C1 segment of cervical spinal cord (tissue), 14 donors: ENCODE data around the gene EML6.

Experiments used
- DNase-seq, 14 donors: peaks; one replicate each; lab custom pipeline; 2025; lab: John Stamatoyannopoulos, UW

Gene EML6

DNA sequence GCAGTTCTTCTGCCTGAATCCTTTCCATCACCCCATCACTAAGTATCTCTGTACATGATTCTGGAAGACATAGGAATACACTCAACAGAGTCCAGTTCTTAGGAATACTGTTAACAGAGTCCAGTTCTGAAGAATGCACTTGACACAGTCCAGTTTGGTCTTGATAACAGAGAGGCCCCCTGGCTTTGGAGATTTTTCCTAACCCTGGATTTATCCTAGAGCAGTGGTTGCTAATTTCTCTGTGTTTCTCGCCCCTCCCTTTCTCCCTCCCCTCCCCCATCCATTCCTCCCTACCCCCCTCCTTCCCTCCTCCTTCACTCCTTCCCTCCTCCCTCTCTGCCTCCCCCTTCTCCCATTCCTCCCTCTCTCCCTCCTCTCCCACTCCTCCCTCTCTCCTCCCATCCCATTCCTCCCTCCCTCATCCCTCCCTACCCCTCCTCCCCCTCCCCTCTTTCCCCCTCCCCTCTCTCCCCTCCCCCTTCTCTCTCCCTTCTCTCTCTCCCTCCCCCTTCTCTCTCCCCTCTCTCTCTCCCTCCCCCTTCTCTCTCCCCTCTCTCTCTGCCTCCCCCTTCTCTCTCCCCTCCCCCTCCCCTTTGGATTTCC is 221.4 kb downstream of the EML6 start:
- no peak for DNase-seq

DNA sequence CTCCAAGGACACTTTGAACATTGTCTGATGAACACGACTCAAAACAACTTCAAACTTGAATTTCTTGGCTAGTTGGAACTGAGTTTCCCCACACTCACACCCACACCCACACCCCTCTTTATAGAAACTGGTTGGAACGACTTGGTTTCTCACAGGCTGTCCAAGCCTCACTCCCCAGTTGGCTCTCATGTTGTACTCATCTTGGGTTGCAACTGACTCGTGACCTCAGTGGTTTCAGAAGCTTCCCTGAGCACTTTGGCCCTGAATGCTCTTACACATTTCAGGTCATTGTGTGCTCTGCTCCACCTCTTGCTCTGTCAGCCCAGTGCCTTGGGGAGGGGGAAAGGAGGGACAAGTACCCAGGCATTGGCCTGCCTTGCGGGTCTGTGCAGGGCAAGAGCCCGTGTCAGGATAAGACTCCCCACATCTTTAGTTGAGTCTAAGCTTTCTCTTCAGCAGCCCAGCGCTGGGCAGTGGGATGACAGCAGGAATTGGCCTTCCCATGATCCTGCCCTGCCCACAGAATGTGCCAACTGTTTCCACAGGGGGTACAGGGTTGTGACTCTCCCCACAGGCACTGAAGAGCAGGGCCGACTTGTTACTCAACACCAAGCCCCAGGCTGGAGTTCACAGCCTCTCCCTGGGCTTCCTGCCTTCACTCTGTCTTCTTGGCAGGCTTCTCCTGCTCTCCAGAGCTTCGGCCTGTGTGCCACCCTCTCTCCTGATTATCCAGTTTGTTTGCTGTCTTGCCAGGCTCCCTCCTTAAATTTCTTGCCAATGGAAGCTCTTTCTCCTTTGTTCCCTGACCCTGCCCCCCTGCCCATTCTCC is 222.1 kb downstream of the EML6 start:
- peak in 9 of 14 donors; percentile 44 to 84 (median 73) for DNase-seq

DNA sequence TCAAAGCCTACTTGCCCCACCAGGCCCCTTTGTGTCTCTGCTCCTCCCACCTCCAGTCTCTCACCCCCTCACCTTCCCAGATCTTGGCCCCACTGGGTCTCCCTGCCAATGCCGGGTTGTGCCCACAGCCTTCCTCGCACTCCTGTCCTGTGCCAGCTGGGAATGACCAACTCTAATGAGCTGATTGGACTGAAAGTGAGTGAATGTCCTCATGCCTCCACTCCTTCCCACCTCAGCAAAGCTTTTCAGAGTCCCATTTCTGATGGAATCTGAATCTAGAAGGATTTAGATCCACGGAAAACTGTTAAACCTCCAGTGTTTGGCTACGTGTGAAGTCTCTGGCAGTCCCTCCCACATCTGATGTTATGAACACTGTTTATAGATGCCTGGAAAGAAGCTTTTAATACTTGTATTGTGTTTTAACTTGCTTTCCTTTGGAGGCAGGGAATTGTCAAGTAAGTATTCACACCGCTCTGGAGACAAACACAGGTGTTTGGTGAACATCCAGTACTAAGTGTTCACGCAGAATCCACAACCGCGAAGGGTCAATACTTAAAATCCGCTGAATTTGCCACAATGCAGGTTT is 222.9 kb downstream of the EML6 start:
- DNase-seq, result peak in 5 of 14 donors; percentile 44 to 73 (median 55)

DNA sequence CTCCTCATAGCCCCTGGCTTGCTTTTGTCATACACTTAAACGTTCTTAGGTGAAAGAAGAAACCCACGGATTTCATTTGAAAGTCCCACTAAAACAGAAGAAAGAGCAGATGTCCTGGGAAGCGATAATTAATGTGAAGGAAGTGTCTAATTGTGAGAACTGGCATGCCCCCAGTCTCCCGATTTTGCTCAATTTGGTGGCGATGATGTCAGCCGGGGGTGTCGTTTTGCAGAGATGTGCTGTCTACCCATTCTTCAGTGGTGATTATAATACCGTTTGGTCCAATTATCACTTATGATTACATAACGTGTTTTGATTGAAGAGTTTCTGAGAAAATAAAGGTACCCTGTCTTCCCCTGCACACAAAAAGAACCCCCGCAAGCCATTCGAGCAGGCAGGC is 223.7 kb downstream of the EML6 start:
- peak in 1 of 14 donors; percentile 44 for DNase-seq

DNA sequence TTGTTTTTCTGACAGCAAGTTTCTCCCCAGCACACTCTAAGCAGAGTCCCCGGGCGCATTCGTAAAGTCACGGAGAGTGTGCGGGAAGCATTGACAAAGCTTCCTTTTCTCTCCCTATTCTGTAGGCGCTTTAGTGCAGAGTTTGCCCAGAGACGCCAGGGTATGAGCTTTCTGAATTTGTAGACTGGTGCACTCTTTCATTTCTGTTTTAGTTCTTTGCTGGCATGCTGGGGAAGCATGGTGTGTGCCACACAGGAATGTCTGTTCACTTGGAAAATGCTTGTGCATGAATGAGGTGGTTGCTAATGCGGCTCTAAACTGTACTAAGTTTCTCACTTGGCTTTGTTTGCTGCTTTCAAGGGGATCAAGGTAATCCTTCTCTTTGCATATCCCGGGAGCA is 224.2 kb downstream of the EML6 start:
- peak in 4 of 14 donors; percentile 21 to 49 (median 30) for DNase-seq

DNA sequence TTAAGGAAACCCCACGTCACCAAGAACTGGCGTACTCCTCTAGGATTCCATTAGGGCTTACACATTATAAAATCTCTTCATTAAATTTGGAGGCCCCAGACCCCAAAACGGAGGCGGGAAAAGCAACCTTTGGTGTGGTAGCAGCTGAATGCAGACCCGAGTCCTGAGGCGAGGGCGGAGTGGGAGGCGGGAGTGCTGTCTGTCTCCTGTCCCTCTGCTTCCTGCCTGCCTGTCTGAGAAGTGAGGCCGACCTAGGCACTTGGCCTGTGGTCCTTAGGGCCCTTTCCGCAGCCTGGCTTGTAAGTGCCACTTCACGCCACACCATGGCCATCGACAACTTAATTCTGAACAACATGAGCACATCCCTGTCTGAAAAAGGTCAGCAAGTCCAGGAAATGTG is 224.7 kb downstream of the EML6 start:
- no peak for DNase-seq

DNA sequence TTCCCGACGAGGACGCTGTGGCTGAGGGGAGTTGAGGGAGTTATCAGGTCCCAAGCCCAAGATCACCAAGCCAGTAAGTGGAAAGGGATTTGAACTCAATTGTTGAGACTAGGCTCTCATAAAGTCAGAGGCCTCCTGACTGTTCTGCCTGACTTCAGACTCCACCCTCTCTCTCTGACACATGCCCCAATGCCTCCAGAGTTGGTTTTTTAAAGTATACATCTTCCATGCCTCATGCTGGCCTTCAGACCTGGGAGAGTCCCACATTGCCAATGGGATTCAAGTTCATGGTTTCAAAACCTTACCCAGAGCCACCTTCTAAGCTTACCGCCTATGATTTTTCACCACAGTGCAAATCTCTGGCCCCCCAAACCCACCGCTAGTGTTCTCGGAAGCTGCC is 226.0 kb downstream of the EML6 start:
- no peak for DNase-seq

DNA sequence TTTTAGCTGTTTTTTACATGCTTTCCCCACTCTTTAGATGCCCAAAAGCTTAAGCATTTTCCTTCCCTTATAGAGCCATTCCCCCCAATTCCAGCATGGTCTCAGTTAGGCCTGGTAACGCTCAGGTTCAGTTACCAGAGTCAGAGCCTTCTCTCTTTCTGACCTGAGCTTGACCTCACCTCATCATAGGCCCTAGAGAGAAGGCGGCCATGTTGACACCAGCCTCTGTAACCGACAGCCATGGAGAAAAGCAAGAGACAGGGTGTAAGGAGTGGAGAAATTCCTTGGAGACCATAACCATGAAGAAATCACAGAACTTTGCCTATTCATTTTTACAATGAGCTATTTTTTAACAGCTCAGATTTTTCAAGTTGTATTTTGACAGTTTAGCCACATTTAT is 227.3 kb downstream of the EML6 start:
- no peak for DNase-seq

DNA sequence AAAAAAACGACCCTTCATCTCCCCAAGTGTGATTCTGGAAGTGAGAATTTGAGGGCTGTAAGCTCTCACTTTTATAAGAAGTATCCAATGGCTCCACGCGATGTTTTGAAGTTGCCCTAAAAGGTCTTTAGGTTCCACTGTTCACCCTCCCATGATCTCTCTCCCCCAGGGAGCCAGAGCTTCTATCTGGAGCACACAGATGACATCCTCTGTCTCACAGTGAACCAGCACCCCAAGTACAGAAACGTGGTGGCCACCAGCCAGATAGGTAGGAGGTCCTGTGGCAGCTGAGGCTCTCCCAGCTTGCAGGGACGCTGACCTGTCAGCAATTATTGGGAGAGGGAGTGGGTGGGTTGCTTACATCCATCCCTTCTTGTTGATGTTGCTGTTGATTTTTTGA is 229.0 kb downstream of the EML6 start:
- no peak for DNase-seq

DNA sequence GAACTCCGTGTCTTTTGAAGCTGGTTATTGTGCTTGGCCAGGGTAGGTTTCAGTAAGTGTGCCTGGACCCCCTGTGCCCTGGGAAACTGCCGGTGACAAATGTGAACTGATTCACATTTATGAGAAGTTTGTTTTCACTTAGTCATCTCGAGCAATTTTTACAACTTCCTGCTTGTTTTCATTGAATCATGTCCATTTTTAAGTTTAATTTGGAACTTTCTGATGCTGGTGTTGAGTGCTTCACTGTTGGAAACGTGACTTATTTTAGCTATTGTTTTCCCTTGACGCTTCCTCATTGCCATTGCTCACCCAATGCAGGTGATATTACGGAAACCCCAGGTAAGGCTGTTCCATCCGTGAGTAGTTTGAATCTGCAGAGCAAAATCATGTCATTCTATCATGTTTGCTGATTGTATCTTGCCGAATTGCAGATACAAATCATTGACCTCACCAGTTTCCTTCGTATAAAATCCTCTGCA is 229.6 kb downstream of the EML6 start:
- DNase-seq, result no peak

DNA sequence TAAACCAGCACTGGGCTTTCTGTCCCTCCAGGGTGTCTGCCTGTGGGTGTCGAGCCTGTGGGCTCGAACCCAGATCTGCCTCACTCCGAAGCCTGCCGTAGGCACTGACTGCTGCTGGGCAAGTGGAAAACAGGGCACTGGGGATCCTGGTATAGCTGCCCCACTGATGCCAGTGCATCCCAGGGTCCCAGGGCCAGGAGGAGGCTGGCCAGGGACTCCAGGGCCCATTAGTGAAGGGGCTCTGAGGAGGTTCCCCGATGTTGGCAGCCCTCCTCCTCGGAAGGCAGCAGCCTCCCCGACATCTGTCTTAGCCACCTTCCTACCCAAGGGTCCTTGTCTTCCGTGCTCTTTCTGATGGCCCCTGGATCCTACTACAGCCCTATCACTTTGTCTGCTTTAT is 230.7 kb downstream of the EML6 start:
- DNase-seq, result no peak

DNA sequence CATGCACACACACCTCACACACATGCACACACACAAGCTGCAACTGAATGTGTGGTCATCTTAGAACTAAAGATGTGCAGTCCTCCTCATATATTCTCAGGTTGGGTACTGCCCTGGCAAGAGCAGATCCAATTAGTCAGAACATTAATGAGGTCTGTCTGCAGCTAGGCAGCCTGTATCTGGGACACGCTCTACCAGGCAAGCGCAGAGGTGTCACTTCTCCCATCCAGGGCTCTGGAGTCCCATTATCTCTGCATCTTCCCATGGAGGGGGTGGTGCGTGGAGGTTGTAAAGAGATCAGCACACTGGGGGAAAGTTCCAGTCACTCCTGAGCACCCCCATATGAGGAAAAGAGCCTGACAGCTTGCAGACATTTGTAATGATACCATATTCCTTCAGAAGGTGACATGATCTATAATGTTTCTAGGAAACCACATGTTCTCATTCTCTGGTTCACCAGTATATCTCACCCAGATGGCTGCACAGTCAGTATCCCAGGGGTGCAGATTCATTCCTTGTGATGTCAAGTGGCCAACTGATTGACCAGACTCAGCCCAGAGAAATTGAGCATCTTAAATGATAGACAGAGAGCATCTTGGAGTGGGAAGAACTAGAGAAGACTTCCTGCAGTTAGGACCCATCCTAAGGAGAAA is 231.4 kb downstream of the EML6 start:
- no peak for DNase-seq

DNA sequence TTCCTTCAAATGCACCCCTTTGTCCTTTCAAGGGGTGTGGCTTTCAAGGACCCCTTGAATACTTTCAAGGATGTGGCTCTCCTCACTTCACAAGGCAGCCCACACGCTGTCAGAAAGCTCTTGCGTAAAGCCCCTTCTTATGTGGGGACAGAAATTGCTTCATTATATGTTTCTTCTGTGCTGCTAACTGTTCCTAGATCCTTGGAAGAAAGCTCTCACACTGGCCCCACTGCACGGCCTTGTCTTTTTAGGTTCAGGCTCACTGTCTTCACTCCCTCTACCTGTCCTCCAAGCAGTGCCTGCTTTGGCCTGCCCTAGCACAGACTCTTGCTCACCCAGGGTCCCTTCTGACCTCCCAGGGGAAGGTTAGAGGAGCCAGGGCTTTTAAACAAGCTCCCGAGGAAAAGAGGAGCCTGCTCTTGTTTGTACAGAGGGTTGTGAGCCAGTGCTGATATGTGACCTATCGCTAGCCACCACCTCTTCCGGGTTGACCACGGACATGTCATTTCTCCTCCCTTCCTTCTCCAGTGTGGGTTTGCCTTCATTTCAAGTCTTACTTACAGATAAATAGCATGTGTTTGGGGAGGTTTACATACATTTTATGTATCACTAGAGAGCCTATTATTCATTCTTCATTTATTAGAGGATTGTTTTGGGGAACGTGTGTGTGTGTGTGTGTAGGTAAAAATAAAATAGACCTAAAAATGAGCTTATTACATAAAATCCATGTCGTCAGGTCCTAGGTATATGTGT is 232.1 kb downstream of the EML6 start:
- DNase-seq, result no peak

DNA sequence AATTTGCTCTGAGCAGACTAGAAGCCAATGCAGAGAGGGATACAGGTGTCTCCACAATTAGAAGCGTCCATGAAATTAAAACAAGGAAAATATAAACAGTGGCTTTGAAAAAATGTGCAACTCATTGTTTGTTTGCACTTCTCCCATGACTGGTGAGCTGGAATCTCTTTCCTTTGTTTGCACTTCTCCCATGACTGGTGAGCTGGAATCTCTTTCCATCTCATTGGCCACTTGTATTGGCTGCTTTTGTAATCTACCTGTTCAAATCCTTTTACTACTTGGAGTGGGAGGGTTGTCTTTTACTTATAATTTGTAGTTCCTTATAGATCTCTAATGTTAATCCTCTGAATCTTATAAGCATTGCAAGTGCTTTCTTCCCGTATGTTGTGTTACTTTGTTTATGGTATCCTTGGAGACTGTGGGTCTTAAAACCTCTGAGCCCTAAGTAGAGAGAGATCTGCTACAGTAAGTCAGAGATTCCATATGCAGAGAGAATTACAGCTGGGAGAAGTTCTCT is 232.7 kb downstream of the EML6 start:
- no peak for DNase-seq

DNA sequence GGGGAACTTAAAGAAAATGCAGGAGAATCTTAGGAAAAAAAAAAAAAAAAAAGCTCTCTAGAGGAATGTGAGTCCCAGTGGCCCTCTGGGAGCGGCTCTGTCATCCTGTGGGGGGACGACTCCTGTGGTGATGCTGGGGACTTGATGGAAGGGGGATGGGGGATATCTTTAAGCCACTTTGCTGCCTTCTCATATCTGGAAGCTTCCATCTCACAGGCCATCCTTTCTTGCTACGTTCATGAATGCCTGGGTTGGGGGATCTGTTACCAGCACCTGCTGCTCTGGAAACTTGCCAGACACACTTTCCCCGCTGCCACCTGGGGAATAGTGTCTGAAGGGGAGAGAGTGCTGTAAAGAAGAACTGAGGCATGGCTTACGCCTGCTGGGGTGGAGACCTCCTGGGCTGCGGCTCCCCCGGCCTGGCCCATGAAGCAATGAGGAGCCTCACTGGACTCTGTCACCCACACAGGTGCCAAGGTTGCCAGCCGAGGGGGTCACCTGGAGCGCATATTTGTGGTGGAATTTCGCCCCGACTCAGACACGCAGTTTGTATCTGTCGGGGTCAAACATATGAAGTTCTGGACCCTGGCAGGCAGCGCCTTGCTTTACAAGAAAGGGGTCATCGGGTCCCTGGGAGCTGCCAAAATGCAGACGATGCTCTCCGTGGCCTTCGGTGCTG is 234.0 kb downstream of the EML6 start:
- no peak for DNase-seq

DNA sequence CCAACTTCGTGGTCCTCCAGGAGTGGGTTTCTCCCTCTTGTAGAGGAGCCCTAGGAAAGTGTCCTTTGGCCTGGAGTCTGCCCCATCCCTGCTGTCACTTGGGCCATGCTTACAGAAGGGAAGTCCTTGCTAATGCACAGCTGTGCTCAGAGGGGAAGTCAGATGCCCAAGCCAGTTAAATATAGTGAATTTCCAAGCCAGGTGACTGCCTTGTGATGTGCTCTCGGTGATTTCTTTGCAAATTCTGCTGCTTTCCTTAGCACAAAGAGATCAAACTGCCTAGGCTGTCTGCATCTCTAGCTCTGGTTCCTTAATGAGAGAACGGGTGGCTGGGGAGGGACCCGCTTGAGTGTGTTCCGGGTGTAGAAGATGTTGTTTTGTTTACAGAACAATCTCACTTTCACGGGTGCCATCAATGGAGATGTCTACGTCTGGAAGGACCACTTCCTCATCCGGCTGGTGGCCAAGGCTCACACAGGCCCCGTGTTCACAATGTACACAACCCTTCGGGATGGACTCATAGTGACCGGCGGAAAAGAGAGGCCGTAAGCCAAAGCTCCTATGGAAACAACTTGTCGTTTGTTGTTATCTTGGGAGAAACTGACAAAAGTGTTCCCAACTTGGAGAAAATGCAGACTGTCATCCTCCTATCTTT is 235.4 kb downstream of the EML6 start:
- DNase-seq, result peak in 3 of 14 donors; percentile 19 to 26 (median 25)

DNA sequence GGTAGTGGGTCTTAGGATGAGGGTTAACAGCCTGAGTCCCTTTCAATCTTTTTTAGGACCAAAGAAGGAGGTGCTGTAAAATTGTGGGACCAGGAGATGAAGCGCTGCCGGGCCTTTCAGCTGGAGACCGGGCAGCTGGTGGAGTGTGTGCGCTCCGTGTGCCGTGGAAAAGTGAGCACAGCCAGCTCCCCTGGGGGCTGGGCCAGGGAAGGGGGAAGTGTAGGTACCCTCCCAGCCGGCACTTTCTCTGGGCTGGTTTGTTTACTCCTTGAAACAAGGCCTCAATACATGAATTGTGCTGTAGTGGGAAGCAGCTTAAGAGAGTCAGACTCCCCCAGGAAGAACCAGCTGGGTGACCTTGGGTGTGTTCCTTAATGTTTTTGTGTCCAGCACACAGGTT is 236.7 kb downstream of the EML6 start:
- DNase-seq, result no peak

DNA sequence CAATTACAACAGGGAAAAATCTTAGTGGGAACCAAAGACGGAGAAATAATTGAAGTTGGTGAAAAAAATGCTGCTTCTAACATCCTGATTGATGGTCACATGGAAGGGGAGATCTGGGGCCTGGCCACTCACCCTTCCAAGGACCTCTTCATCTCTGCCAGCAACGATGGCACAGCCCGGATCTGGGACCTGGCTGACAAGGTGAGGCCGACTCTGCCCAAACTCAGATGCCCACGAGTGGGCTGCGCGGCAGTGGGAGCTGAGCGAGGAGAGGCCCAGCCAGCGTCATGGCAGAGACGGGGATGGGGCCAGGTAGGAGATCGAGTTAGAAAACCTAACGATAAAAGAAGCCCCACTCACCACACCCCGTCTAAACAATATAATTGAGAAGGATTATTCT is 239.0 kb downstream of the EML6 start:
- no peak for DNase-seq

DNA sequence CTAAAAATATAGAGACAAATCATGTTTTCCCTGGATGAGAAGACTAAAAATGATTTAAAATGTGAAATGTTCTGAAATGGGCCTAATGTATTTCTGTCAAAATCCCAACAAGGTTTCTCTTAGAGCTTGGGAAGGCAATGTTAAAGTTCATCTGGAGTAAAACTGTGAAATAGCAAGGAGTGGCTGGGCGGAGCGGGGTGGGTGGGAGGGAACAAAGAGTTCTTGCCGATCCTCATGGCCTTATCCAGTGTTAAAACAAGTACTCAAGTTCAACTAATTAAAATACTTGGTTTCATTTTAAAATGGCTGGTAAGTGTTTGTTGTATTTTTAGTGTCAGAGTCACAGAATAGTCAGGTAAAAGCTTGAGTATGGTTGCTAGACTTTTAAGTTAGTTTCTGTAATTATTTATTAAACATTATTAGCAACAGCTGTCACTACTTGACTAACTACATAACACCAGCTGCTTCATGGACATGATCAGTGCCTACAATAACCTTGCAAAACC is 239.5 kb downstream of the EML6 start:
- DNase-seq, result no peak

DNA sequence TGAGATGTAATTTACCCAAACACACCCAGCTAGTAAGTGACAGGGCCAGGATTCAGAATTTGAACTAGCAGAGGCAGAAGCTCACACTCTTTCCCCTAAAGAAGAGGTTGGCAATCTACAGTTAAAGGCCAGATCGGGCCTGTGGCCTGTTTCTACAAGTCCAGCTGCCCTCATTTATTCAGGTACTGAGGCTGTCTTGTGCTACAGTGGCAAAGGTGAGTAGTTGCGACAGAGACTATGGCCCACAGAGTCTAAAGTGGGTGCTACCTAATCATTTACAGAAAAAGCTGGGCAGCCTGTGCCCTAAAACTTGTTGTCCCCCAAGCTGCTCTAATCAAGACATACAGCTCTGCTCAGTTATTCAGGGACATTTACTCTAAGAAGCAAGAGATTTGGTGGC is 240.0 kb downstream of the EML6 start:
- DNase-seq, result no peak
